IMR-90 (cell line): ENCODE measurements around the gene PPP1R15A. TPM values are rescaled to one million over a fixed set of nuclear protein-coding genes. Genes with fewer than 3 reads are reported as not detected.
"Not testable (repeated sequence)": the region's sequence is repeated elsewhere in the genome, so short reads cannot be mapped to it uniquely, and the experiment has no call there.

Experiments
- ATAC-seq: fragments of 200-7000 bp; cut with Tn5 transposase; 2 replicates; pipeline ENCODE4 v1.9.1; 2020; ENCODE audit warnings: low read depth, mild to moderate bottlenecking, moderate library complexity
- BruUV-seq: library from RNA; stranded (reverse); fragments of 400-500 nt; replicated peaks from 2 replicates; lab custom pipeline; 2021; lab: Mats Ljungman, UMichigan
- CTCF ChIA-PET: fragments of 300-600 bp; formaldehyde crosslinking; extraction: SDS; loops from one replicate; lab custom pipeline; 2021; ENCODE audit warnings: antibody characterized with exemption; lab: Yijun Ruan, JAX
- POLR2A ChIA-PET: fragments of 300-600 bp; sonication (Branson Sonifier 250); formaldehyde crosslinking; loops from one replicate; lab custom pipeline; 2022; ENCODE audit warnings: antibody characterized with exemption; ENCODE audit not compliant: unreplicated experiment; lab: Charles Lee
- DNase-seq: peaks from one replicate; pipeline ENCODE4 v3.0.0; 2013
- H2AFZ ChIP-seq: replicated peaks from 2 replicates; pipeline ENCODE3; 2013; ENCODE audit warnings: low read length, mild to moderate bottlenecking; ENCODE audit not compliant: poor library complexity
- H2AK5ac ChIP-seq: 2 replicates; pipeline ENCODE4 v1.6.1; 2013; ENCODE audit warnings: low read depth, low read length, inconsistent platforms
- H2AK9ac ChIP-seq: replicated peaks from 2 replicates; pipeline ENCODE3; 2013; ENCODE audit warnings: mild to moderate bottlenecking, low read depth, low read length, moderate library complexity; ENCODE audit not compliant: poor library complexity
- H2BK120ac ChIP-seq: 2 replicates; pipeline ENCODE4 v1.6.1; 2013; ENCODE audit warnings: low read depth, low read length, inconsistent platforms
- H2BK15ac ChIP-seq: 3 replicates; pipeline ENCODE4 v1.6.1; 2013; ENCODE audit warnings: low read depth, low read length, inconsistent platforms
- H2BK20ac ChIP-seq: 2 replicates; pipeline ENCODE4 v1.6.1; 2013; ENCODE audit warnings: low read depth, mild to moderate bottlenecking, inconsistent platforms, low read length, moderate library complexity
- H2BK5ac ChIP-seq: 2 replicates; pipeline ENCODE4 v1.6.1; 2013; ENCODE audit warnings: mild to moderate bottlenecking, low read depth, low read length, inconsistent platforms; ENCODE audit not compliant: poor library complexity, severe bottlenecking
- H3K14ac ChIP-seq: replicated peaks from 2 replicates; pipeline ENCODE4 v1.6.1; 2013; ENCODE audit warnings: low read depth, low read length, inconsistent platforms
- H3K18ac ChIP-seq: 2 replicates; pipeline ENCODE4 v1.6.1; 2013; ENCODE audit warnings: low read depth, low read length, control low read depth
- H3K23ac ChIP-seq: 2 replicates; pipeline ENCODE4 v1.6.1; 2013; ENCODE audit warnings: low read depth, low read length, inconsistent platforms
- H3K27ac ChIP-seq: 2 replicates; pipeline ENCODE4 v1.5.1; 2013; ENCODE audit warnings: mild to moderate bottlenecking, control low read depth, low read length; ENCODE audit not compliant: insufficient read depth
- H3K27me3 ChIP-seq: 2 replicates; pipeline ENCODE4 v1.6.1; 2013; ENCODE audit warnings: low read length; ENCODE audit not compliant: control insufficient read depth, insufficient read depth
- H3K36me3 ChIP-seq: 2 replicates; pipeline ENCODE4 v1.6.1; 2013; ENCODE audit warnings: low read length, mixed read lengths; ENCODE audit not compliant: control insufficient read depth, insufficient read depth
- H3K4ac ChIP-seq: 2 replicates; pipeline ENCODE4 v1.6.1; 2013; ENCODE audit warnings: low read depth, low read length, inconsistent platforms
- H3K4me1 ChIP-seq: 2 replicates; pipeline ENCODE4 v1.6.1; 2013; ENCODE audit warnings: low read length, mixed read lengths; ENCODE audit not compliant: control insufficient read depth, insufficient read depth
- H3K4me2 ChIP-seq: 2 replicates; pipeline ENCODE4 v1.6.1; 2013; ENCODE audit warnings: low read depth, mild to moderate bottlenecking, control low read depth, low read length, moderate library complexity
- H3K4me3 ChIP-seq: 2 replicates; pipeline ENCODE4 v1.5.1; 2013; ENCODE audit warnings: low read depth, mild to moderate bottlenecking, control low read depth, low read length, moderate library complexity; ENCODE audit not compliant: insufficient read depth
- H3K56ac ChIP-seq: 2 replicates; pipeline ENCODE4 v1.6.1; 2013; ENCODE audit warnings: low read length, inconsistent platforms; ENCODE audit not compliant: insufficient read depth; ENCODE audit errors: extremely low read depth
- H3K79me1 ChIP-seq, 2 experiments: 2 replicates each; pipeline ENCODE4 v1.6.1; 2013; ENCODE audit warnings: low read length in 2 of 2, inconsistent platforms in 1 of 2, low read depth in 1 of 2
- H3K9ac ChIP-seq: 2 replicates; pipeline ENCODE4 v1.6.1; 2013; ENCODE audit warnings: low read depth, low read length, control low read depth
- H3K9me1 ChIP-seq: 2 replicates; pipeline ENCODE4 v1.6.1; 2013; ENCODE audit warnings: low read length, inconsistent platforms; ENCODE audit not compliant: insufficient read depth
- H3K9me3 ChIP-seq: 2 replicates; pipeline ENCODE4 v1.6.1; 2013; ENCODE audit warnings: low read length; ENCODE audit not compliant: control insufficient read depth, insufficient read depth
- H4K20me1 ChIP-seq: 2 replicates; pipeline ENCODE4 v1.6.1; 2013; ENCODE audit warnings: low read length, inconsistent platforms; ENCODE audit not compliant: insufficient read depth
- H4K5ac ChIP-seq: 2 replicates; pipeline ENCODE4 v1.6.1; 2013; ENCODE audit warnings: mild to moderate bottlenecking, low read depth, low read length, control low read depth
- H4K8ac ChIP-seq, 2 experiments: 2 replicates each; pipeline ENCODE4 v1.6.1; 2013; ENCODE audit warnings: low read depth in 2 of 2, low read length in 2 of 2, control low read depth in 1 of 2, inconsistent platforms in 1 of 2
- H4K91ac ChIP-seq: 2 replicates; pipeline ENCODE4 v1.6.1; 2013; ENCODE audit warnings: low read depth, low read length, inconsistent platforms; ENCODE audit not compliant: insufficient read depth
- WGBS, 2 experiments: methylation state at CpG; one replicate each; pipeline versions ENCODE4 v1.1.5 to v1.1.7; 2013; ENCODE audit warnings: missing lambda C conversion rate in 2 of 2; ENCODE audit not compliant: insufficient read length in 1 of 2; ENCODE audit errors: extremely low coverage in 2 of 2; 5-methylcytosine and 5-hydroxymethylcytosine counted together
- dilution Hi-C: fragments of 300-500 bp; cut with HindIII; formaldehyde crosslinking; loops from one replicate; pipeline ENCODE4 v1.14.3; 2018; ENCODE audit warnings: low sequenced_read_pairs; ENCODE audit not compliant: unreplicated experiment
- in situ Hi-C: fragments of 300-500 bp; cut with MboI; formaldehyde crosslinking; loops from 3 replicates; pipeline ENCODE4 v1.14.3; 2019; ENCODE audit warnings: low sequenced_read_pairs, inconsistent platforms, mixed read lengths
- intact Hi-C: fragments of 100-400 bp; cut with micrococcal nuclease; formaldehyde crosslinking; loops from 2 replicates; pipeline ENCODE4 v1.10.0; 2022
- polyA plus RNA-seq, 3 experiments: library from polyadenylated mRNA; depleted of rRNA; stranded (reverse); fragments of >200 nt; gene quantifications; 2 replicates each; pipeline ENCODE4 v1.2.3, GENCODE V29; 2012; ENCODE audit warnings: low replicate concordance in 1 of 3
- total RNA-seq: library from RNA; depleted of rRNA; stranded (reverse); fragments of >200 nt; gene quantifications from 2 replicates; pipeline ENCODE4 v1.2.3, GENCODE V29; 2012

PPP1R15A gene
- total and polyA plus RNA-seq, 2 of the 4 experiments (the other 2 are of a cell fraction), result 26.7 to 87.7 TPM

GRCh38 chr19:48889496-48889895 lies 17.3 kb downstream of the PPP1R15A start:
- H3K56ac ChIP-seq, in situ Hi-C loops, BruUV-seq, H3K4me1 ChIP-seq, H3K36me3 ChIP-seq, H4K91ac ChIP-seq, H3K18ac ChIP-seq, CTCF ChIA-PET, H4K20me1 ChIP-seq, H3K4ac ChIP-seq, H2AFZ ChIP-seq, H3K9me3 ChIP-seq, dilution Hi-C loops, H3K14ac ChIP-seq, H3K9ac ChIP-seq, H2AK9ac ChIP-seq, ATAC-seq, H2AK5ac ChIP-seq, H2BK5ac ChIP-seq, H3K79me1 ChIP-seq, H3K4me3 ChIP-seq, DNase-seq, H2BK120ac ChIP-seq, H3K23ac ChIP-seq, H4K5ac ChIP-seq, H4K8ac ChIP-seq, H3K9me1 ChIP-seq, H2BK20ac ChIP-seq, H3K27me3 ChIP-seq, intact Hi-C loops, H3K27ac ChIP-seq, H2BK15ac ChIP-seq, H3K4me2 ChIP-seq: not testable (repeated sequence)
- POLR2A ChIA-PET, result interaction anchor here (0.6 kb wide), 2 partner anchors 11 to 22 kb away, joined by 3 read pairs; no protein-coding TSS in a partner anchor
- WGBS, 2 experiments, result no CpG with 5 or more reads among the region's 3 CpGs
